GM18520 (cell line): ENCODE measurements around the gene ARMC8.
"Not testable (repeated sequence)": the region's sequence is repeated elsewhere in the genome, so short reads cannot be mapped to it uniquely, and the experiment has no call there.

ENCODE experiments used
- ATAC-seq: cut with Tn5 transposase; IDR thresholded peaks from one replicate; pipeline ENCODE4 v1.9.1; 2021; ENCODE audit not compliant: unreplicated experiment

The ARMC8 gene

DNA sequence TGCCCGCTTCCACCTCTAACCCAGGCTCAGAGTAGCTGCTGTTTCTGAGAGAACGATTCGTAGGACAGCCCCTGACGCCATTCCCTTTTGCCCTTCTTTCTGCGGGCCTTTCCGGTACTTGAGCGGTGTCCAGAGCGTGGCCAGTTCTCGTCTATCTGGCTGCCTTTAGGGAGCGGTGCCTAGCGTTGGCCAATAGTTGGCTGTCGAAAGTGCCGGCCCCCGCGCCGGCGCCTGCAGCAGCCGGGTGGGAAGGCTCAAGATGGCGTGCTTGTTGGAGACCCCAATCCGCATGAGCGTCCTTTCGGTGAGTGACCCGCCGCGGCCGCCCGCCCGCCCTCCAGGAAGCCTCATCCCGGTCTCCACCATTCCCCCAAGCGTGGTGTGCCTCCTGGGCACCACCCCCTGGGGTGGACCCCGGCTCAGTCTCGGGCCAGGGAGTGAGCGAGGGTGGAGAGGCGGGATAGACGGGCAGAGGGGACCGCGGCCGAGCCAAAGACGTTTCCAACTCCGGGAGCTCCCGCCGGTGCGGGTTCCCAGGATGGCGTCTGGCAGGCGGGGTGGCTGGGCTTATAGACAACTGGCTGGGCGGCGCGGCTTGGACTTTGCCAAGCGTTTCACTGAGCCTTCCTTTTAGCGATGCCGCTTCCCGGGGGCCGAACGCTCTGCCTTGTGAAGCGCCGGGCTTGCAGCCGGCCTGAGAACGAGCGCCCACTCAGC is at the start of gene ARMC8:
ARMC8 (plus strand) TSS at position 6 of the 717 bp plus-strand sequence; CDS start at position 260, 254 bp downstream.
- peak; percentile 16 for ATAC-seq

DNA sequence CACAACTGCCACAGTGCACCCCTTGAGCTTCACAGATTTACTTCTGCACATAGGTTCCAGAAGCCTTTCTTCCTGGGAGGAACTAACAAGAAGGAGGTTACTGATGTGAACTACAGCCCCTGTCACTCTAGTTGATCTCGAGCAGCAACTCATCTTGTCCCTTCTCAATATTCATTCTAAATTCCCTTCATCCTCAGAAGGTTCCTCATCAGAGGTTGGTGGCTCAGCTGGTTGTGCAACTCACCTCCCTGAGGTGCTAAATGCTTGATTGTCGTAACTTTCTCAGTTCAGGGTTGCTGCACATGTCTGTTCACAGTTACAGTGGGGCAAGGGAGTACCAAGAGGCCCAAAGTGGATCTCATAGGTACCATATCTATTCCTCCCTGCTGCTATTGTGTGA is 49.2 kb upstream of the ARMC8 start:
- no peak for ATAC-seq

DNA sequence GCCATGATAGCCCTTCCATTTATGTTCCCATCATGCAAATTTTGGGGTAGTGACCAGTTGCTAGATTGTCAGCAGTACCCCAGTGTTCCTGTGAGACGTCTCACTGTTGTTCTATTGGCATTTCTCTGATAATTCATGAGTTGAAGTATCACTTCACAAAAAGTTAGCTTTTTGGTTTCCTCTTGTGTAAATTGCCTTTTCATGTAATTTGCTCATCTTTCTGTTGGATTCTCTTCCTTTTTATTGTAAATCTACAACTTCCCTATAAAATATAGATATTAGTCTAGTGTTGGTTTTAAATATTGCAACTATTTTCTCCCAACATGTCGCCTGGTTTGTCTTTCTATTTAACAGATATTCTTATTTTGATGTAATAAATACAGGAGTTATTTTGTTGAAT is 47.4 kb upstream of the ARMC8 start:
- no peak for ATAC-seq

GRCh38 chr3:138140940-138141339 is 46.2 kb upstream of the ARMC8 start:
- no peak for ATAC-seq

- ATAC-seq: not testable (repeated sequence)
Observed at GRCh38 chr3:138142181-138142580, 44.9 kb upstream of the ARMC8 start.

- ATAC-seq: no peak
Observed at GRCh38 chr3:138148503-138148902, 38.6 kb upstream of the ARMC8 start.

- ATAC-seq: no peak
Observed at GRCh38 chr3:138154534-138154933, 32.6 kb upstream of the ARMC8 start.

GRCh38 chr3:138157743-138158142 is 29.4 kb upstream of the ARMC8 start:
- ATAC-seq: no peak

GRCh38 chr3:138165061-138165460 is 22.0 kb upstream of the ARMC8 start:
- ATAC-seq: no peak

GRCh38 chr3:138172625-138173024 is 14.5 kb upstream of the ARMC8 start:
- no peak for ATAC-seq

DNA sequence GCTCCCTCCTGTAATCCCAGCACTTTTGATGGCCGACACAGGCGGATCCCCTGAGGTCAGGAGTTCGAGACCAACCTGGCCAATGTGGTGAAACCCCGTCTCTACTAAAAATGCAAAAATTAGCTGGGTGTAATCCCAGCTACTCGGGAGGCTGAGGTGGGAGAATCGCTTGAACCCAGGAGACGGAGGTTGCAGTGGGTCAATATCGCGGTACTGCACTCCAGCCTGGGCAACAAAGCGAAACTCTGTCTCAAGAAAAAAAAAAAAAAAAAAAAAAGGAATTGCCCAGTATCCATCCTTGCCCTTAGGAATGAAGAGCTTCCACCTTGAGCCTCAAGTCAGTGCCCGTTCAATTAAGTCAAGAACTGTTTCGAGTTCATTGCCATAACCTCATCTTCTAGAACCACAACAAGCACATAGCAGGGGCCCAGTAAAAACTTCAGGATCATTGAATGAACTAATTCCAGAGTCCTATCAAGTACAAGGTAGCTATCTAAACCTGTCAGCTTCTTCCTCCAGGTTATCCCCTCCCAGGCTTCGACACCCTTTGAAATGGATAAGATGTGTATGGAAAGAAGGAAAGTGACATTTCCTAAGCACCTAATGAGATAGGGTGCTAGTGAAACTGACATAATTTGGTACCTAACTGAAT is 13.2 kb upstream of the ARMC8 start:
- no peak for ATAC-seq

GRCh38 chr3:138174421-138175131 is 12.5 kb upstream of the ARMC8 start, which contains the start of gene DBR1:
TSS of gene DBR1 (minus strand) at chr3:138174921. CDS start at chr3:138174795, 126 bp downstream.
- peak; percentile 77 for ATAC-seq

DNA sequence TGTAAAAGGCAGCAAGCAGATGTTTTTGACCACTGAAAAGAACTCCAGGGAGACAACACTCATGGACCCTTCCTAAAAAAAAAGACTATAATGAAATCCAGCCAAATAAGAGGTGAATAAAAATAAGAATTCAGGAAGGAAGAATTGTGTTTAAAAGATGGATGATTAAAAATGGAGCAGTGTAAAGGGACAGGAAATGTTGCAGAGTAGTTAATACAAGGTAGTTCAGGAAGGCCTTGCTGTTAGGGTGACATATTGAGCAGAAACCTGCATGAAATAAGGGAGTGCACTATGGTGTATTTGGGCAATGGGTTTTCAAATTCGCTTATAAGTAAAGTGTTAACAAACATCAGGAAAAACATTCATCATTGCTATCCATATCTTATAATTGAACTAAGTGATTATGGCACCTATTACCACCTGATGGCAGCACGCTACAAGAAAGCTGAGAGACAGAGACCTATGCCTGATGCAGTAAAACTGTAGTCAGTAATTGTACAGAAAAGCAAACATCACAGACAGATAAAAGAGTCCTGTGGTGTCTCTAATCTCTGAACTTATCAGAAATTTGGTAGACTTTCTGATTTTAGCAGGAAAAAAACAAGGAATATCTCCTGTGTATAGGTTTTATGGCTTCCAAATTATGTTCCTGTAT is 6.6 kb upstream of the ARMC8 start:
- no peak for ATAC-seq

- no peak for ATAC-seq
Observed at GRCh38 chr3:138184994-138185393, 2.1 kb upstream of the ARMC8 start.

- no peak for ATAC-seq
Observed at GRCh38 chr3:138186221-138186620, 880 bp upstream of the ARMC8 start.

- peak; percentile 71 for ATAC-seq
Observed at GRCh38 chr3:138186803-138187295, 252 bp upstream of the ARMC8 start.

DNA sequence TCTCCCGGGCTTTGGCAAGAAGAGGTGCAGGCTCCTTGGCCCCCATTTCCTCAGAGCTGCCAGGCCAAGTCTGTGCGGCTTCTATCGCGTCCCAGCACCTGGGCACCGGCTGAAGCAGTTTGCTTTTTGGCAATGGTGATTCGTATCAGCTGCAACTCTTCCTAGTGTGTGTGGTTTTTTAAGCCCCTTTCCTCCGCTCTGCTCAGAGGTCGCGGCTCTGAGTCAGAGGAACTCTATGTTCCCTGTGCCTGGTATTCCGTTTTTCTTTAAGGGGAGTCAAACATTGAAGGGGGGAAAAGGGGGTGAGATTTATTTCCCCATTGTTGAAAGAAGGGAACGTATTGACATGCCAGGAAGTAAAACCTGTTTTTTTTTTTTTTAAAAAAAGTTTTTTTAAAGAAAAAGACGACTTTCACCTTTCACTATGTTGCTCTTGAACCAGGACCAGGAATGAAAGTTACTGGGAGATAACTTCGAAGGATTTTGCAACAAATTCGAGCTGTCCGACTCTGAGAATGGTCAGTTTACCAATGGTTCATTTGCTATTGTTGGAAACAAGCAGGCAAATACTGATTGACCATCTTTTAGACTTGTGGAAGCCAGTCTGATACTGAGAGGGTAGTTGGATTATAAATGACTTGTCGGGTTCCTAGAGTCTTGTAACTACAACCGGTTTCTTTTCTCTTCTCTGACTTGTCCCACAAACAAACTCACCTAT is 1.1 kb downstream of the ARMC8 start:
- ATAC-seq: peak; percentile 3

DNA sequence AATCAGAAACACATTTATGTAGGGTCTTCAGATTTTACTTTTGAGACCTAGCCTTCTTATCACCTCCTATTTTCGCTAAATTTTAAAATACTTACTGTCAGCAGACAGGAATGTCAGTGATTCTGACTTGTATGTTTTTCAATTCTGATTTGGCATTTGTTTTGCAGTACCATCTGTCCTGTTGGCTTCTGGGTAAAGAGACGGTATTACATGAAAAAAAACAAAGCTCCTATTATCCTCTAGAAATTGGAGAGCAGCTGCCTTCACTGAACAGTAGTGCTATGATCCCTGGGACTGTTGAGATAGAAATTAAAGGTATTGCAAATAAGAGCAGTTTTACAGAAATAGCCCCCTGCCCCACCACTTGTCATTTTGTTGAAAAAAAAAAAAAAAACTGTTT is 8.4 kb downstream of the ARMC8 start:
- no peak for ATAC-seq

- no peak for ATAC-seq
Observed at GRCh38 chr3:138196023-138196422, 8.9 kb downstream of the ARMC8 start.

DNA sequence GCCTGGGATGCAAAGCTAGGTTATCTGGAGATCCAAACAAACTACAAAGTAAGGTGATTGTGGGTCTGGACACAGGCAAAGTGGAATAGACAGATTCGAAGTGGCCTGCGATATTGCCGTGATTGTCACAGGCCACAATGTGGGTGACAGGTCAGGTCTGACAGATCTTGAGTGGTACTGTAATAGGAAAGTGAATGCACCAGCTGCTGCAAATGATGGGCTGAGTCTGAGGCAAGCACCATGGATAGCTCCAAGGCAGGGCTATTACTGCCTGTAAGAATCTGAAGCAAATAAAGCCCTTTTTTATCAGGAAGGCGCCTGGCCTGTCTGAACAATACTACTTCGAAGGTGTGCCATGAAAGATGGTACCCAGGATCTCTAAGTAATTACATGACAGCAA is 10.0 kb downstream of the ARMC8 start:
- ATAC-seq: no peak

DNA sequence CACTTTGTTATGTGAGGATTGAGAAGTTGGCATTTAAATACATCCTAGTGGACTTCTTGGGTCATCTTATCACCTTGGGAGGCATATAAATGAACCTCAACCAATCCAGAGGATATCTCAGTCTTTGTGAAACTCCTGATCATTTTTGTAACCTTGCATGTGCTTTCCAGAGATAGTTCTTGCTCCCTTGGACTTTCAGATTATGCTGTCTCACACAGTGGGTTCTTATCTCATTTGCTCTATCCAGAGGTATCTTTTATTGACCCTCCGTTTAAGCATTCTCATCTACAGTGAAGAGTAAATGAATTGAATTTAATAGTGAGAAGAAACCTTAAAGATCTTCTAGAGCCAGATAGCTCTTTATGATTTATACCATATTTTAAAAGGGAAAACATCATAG is 10.4 kb downstream of the ARMC8 start:
- no peak for ATAC-seq
